Gastroesophageal sphincter (tissue), 3 donors: ENCODE data around the gene FBXO31.

ENCODE experiments used
- CTCF ChIP-seq, 4 experiments: fragments of 200-600 bp in 2 of 4; fragments of 450-650 bp in 2 of 4; sonication (generic) in 1 of 4; IDR thresholded peaks; one replicate each; pipeline ENCODE4 v1.5.1; 2017 to 2019; ENCODE audit warnings: antibody characterized with exemption in 4 of 4, mild to moderate bottlenecking in 2 of 4, moderate library complexity in 2 of 4
- EP300 ChIP-seq: sonication (generic); formaldehyde crosslinking; IDR thresholded peaks from one replicate; pipeline ENCODE4 v1.6.1; 2017; ENCODE audit warnings: antibody characterized with exemption, mild to moderate bottlenecking
- POLR2A ChIP-seq, 2 donors: fragments of 450-650 bp; IDR thresholded peaks; one replicate each; pipeline ENCODE4 v1.6.1; 2017; ENCODE audit warnings: antibody characterized with exemption in 2 of 2, mild to moderate bottlenecking in 2 of 2, moderate library complexity in 1 of 2

- TF ChIP-seq POLR2A (IDR thresholded peaks at IDR 0.05) (no peak), CTCF (IDR thresholded peaks at IDR 0.05) (no peak), EP300 (no peak)
Observed at GRCh38 chr16:87330646-87331045, 52.9 kb downstream of the FBXO31 start.
